GM20000 (cell line): ENCODE measurements around the gene RGSL1.
A peak's percentile ranks its signal among the peaks of the same experiment; 100 is the strongest.

Experiments used
- DNase-seq: peaks from one replicate; pipeline ENCODE4 v3.0.0; 2012; ENCODE audit warnings: low spot score
- TF ChIP-seq, protein P1 (sequence below): IDR thresholded peaks from 2 replicates; pipeline ENCODE4 v1.5.1; 2012; ENCODE audit warnings: mild to moderate bottlenecking, control low read depth; ENCODE audit errors: extremely low read depth, missing control alignments

Gene RGSL1

DNA sequence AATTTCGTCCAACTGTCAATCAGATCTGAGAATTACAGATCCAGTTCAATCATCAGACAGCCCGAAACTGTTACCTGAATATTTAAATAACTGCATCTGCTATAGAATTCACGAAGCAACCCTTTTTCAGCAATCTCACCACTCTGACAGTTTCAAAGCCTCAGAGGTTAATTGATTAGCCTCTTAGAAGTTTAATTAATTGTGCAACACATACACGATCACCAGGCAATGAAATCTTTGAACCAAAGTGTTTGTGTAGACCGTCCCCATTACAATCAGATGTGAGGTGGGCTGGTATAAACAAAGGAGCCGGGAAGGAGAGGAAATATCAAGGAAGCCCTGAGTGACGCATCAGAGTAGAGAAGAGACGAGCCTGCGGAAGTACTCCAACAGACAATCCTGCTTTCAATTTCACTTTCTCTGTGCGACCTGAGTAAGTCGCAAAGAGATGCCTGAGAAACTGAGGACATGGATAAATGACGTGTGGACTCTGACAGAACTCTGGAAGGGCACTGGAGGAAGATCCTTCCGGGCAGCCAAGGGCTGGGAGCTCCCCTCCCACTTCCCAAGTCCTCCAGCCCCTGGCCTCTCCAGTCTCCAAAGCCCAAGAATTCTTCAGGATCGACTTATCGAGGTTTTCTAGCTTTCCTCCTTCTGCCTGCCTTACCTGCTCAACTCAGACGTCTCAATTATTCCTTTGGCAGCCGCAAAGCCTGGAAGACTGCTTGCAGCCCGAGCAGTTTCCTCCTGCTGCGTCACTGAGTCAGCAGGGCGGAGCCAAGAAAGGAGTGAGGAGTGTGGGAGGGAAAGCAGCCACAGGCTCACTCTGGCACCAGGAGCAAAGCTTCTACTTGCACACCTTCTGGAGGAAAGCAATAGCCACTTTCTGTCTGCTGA is 138.8 kb downstream of the RGSL1 start, which contains the start of gene RNASEL:
Gene RNASEL, minus strand, starts transcription at position 757 of the 897 bp plus-strand sequence. CDS start 2,450 bp downstream, outside the sequence.
- DNase-seq: peak; percentile 56
- TF ChIP-seq, protein P1, sequence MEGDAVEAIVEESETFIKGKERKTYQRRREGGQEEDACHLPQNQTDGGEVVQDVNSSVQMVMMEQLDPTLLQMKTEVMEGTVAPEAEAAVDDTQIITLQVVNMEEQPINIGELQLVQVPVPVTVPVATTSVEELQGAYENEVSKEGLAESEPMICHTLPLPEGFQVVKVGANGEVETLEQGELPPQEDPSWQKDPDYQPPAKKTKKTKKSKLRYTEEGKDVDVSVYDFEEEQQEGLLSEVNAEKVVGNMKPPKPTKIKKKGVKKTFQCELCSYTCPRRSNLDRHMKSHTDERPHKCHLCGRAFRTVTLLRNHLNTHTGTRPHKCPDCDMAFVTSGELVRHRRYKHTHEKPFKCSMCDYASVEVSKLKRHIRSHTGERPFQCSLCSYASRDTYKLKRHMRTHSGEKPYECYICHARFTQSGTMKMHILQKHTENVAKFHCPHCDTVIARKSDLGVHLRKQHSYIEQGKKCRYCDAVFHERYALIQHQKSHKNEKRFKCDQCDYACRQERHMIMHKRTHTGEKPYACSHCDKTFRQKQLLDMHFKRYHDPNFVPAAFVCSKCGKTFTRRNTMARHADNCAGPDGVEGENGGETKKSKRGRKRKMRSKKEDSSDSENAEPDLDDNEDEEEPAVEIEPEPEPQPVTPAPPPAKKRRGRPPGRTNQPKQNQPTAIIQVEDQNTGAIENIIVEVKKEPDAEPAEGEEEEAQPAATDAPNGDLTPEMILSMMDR: no peak

DNA sequence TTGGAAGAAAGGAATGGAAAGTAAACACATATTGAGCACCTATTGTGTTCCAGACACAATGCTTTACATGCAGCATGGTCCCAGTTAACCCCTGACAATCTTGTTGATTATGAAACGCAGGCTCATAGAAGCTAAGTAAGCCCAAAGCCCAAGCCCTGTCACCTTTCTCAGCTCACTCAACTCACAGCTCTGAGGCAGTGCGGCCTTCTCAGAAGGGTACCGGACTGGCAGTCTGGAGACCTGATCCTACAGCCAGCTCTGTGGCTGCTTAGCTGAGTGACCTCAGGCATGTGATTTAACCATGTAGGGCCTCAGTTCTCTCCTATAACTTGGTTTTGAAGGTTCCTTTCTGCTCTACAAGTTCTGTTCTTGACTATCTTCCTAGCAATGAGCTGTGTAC is 139.6 kb downstream of the RGSL1 start:
- TF ChIP-seq, protein P1: no peak
- DNase-seq: no peak

DNA sequence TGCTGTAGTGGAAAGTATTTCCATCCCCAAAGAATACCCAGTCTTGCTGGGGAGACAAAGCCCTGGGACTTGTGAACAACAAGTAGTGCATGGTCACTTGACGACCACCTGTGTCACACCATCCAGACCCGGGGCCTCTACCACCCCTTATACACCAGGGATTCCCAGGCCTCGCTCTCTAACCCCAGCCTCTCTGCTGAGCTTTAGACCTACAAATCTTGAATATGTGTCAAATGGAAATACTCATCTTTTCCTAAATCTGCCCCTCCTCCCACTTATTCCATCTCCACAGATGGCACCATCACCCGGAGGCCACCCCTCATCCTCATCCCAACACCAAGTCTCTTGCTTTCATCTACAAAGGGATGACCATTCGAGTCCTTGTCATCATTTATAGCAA is 140.0 kb downstream of the RGSL1 start:
- no peak for DNase-seq
- TF ChIP-seq, protein P1: no peak

DNA sequence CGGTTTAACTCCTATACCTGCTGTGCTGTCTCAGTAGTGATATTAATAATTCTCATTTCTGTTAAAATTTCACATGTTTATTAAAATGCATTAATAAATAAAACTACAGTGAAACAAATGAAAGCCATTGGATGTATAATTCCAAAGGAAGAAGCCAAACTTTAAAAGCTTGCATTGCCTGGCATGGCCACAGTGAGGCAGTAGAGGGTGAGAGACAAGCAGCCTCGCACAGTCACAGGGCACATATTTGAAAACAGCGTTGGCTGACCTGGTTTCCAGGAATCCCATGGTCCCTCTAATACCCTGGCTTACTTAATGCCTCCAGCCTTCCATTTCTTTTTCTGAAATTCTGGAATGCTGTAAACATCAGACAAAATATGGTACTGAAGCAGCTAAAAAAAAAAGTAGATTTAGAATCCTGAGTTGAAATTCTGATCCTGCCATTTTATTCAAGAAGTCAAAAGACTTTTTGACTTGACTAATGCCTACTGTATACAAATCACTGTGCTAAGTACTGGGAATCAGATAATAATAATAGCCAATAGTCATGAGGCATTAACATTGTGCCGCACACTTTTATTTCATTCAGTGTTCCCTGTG is 145.8 kb downstream of the RGSL1 start:
- peak; percentile 67 for DNase-seq
- TF ChIP-seq, protein P1: peak; percentile 88

DNA sequence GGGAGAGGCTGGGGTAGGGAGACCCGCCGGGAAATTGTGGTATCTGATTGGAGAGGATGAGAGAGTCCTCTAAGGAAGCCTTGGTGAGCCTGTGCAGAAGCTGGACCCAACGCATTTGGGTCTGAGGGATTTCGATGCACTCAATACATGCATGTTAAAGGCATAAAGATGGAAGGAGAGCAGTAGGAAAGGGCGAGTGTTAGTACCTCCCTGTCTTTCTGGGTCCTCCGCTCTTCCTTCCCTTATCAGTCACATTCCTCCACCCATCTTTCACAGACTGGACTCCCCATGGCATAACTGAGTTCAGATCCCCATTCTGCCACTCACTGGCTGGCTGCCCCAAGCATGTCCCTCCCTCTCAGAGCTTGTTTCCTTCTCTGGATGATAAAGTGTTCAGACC is 147.0 kb downstream of the RGSL1 start:
- DNase-seq: no peak

DNA sequence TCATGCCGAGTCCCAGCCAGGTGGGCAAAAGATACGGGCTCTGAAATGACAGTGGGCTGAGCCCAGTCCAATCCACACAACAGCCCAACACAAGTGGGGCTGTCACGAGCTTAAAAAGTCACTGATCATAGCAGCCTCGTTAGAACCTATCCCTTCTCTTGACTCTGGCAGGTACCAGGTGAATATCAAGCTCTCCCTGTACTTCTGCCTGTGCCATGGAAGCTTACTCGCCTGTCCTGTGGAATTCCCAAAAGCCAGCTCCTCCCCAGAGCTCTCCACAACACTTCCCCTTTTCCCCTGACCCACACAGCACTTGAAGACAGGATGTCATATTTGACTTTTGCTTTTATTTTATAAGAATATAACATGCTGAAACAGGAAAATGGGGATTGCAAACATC is 148.3 kb downstream of the RGSL1 start:
- TF ChIP-seq, protein P1: no peak
- DNase-seq: no peak

More for the DNA sequence above, 147.0 kb downstream of the RGSL1 start:
- TF ChIP-seq, protein P1: no peak

DNA sequence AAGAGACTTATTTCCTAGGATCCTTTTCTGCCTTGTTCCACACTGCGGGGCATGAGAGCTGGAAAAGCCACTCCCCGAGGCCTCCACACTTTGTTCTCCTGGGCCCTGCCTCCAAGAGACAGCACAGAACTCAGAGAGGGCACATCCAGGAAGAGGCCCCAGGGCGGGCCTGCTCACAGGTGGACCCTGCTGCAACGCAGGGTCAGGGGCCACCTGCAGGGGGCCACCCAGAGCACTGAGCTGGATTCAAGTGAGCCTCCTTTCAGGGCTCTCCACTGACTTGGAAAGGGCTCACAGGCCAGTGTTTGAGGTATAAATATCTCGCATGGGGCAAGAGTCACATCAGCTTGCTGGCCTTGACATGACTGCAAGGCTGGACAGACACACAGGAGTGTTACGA is 149.4 kb downstream of the RGSL1 start:
- DNase-seq: no peak
- TF ChIP-seq, protein P1: peak; percentile 40
